ENCODE data around the gene PATE4.

Gene PATE4, protein sequence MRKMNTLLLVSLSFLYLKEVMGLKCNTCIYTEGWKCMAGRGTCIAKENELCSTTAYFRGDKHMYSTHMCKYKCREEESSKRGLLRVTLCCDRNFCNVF

DNA sequence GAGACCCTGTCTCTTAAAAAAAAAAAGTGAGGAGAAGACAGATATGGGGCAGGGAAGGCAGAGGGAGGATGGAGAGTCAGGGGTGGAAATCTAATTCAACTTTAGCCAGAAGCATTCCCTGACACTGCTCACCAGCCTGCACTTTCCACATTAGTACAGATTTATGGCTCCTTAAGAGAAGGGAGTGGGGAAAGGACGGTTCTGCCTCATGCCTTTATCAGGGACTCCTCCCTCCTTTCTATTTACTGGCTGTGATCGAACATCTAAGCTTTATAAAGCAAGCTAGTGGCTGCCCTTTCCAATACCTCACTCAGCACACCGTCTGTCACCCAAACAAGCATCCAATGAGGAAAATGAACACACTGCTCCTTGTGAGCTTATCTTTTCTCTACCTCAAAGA is at the start of gene PATE4:
TSS of gene PATE4 (plus strand) at position 301 of the 400 bp plus-strand sequence. CDS start at position 345, 44 bp downstream.
- no peak for DNase-seq (ENCODE audit: extremely low read depth, low read depth)

DNA sequence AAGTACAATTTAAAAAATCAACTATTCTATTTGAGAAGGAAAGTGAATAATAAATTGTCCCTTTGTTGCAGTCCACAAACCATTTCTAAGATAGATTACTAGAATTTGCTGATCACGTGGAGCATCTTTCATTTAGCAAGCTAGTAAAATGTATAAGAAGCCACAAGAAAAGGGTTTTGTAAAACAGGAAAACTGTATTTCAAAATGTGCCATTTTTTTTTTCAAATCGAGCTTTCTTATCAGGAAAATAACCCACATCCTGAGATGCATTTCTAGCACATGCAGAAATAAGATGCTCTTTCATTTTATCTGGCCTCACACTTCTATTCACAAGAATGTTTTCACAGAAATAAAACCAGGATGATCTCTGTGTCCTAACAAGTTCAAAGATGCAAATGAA is 48.4 kb upstream of the PATE4 start:
- DNase-seq (ENCODE audit: extremely low read depth, low read depth), result no peak
- TF ChIP-seq, protein P1, sequence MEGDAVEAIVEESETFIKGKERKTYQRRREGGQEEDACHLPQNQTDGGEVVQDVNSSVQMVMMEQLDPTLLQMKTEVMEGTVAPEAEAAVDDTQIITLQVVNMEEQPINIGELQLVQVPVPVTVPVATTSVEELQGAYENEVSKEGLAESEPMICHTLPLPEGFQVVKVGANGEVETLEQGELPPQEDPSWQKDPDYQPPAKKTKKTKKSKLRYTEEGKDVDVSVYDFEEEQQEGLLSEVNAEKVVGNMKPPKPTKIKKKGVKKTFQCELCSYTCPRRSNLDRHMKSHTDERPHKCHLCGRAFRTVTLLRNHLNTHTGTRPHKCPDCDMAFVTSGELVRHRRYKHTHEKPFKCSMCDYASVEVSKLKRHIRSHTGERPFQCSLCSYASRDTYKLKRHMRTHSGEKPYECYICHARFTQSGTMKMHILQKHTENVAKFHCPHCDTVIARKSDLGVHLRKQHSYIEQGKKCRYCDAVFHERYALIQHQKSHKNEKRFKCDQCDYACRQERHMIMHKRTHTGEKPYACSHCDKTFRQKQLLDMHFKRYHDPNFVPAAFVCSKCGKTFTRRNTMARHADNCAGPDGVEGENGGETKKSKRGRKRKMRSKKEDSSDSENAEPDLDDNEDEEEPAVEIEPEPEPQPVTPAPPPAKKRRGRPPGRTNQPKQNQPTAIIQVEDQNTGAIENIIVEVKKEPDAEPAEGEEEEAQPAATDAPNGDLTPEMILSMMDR (IDR thresholded peaks at IDR 0.05; ENCODE audit: low read depth, low read length), result no peak

More for the DNA sequence above, at the start of gene PATE4:
- TF ChIP-seq, protein P1 (IDR thresholded peaks at IDR 0.05; ENCODE audit: low read depth, low read length), result no peak

DNA sequence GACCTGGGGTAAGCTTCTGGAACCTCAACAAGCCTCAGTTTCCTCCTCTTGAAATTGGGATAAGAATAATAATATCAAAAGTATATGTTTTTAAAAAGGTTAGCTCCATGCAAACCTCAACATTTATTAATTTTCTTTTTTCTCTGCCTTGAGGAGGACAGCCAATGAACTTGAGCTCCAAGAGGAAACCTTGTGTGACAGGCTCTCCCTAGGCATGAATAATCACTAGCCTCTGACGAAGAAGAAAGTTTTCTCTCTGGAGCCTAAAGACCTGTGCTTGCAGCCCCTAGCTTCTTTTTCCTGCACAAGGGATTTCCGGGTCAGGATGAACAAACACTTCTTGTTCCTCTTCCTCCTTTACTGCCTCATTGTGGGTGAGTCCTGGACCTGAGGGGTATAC is 45.3 kb upstream of the PATE4 start, which contains the start of gene PATE3:
TSS of gene PATE3 (plus strand) at position 301 of the 400 bp plus-strand sequence. CDS start at position 326, 25 bp downstream.
- DNase-seq (ENCODE audit: extremely low read depth, low read depth), result no peak
- TF ChIP-seq, protein P1 (IDR thresholded peaks at IDR 0.05; ENCODE audit: low read depth, low read length), result no peak

DNA sequence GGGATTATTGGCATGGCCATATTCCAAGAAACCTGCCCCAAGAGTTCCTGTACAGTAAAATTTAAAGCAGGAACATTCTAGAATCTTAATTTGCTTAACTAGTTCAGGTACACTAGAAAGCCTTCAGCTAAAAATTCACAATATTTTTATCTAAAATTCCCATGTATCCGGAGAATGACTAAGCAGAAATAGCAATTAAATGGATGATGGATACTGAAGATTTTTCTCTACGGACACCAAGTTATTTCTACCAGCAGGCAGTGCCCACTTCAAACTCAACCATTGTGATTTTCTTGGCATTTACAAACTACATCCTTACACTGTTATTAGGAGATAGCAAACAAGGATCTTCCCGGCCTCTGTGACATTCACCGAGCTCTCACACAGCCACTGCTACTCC is 42.3 kb upstream of the PATE4 start:
- TF ChIP-seq, protein P1 (IDR thresholded peaks at IDR 0.05; ENCODE audit: low read depth, low read length), result no peak
- no peak for DNase-seq (ENCODE audit: extremely low read depth, low read depth)

DNA sequence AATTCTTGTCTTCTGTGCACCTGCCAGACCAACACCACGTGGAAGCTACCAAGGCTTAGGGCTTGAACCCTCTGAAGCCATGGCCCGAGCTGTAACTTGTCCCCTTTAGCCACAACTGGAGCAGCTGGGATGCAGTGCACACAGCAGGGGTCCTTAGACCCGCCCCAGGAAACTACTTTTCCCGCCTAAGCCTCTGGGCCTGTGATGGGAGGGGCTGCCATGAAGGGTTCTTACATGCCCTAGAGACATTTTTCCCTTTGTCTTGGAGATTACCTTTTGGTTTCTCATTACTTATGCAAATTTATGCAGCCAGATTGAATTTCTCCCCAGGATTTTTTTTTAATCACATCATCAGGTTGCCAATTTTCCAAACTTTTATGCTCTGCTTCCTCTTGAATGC is 35.5 kb upstream of the PATE4 start:
- no peak for DNase-seq (ENCODE audit: extremely low read depth, low read depth)
- TF ChIP-seq, protein P1 (IDR thresholded peaks at IDR 0.05; ENCODE audit: low read depth, low read length), result no peak

DNA sequence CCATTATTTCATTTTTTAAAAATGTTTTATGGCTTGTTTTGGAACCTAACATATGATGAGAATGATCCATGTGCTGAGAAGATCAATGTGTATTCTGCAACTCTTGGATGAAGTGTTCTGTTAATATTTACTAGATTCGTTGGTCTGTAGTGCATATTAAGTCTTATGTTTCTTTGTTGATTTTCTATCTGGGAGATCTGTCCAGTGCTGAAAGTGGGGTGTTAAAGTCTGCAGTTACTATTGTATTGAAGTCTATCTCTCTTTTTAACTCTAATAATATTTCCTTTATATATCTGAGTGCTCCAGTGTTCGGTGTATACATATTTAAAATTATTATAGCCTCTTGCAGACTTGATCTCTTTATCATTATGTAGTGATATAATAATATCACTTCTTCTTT is 33.3 kb upstream of the PATE4 start:
- DNase-seq (ENCODE audit: extremely low read depth, low read depth), result no peak
- TF ChIP-seq, protein P1 (IDR thresholded peaks at IDR 0.05; ENCODE audit: low read depth, low read length), result no peak

DNA sequence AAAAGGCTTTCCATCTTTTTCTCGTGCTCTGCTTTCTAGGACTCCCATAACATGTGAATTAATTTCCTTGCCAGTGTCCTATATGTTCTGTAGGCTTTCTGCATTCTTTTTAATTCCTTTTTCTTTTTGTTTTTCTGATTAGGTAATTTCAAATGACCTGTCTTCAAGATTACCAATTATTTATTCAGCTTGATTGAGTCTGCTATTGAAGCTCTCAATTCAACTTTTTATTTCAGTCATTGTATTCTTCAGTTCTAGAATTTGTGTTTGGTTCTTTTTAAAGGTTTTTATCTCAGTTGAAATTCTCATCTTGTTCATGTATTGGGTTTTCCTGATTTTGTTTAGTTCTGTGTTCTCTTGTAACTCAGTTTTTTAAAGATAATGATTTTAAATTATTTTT is 30.7 kb upstream of the PATE4 start:
- TF ChIP-seq, protein P1 (IDR thresholded peaks at IDR 0.05; ENCODE audit: low read depth, low read length), result no peak

More for the DNA sequence above, 30.7 kb upstream of the PATE4 start:
- DNase-seq (ENCODE audit: extremely low read depth, low read depth), result no peak
